NB4 (cell line): ENCODE results near the gene NANOS3.
"Not testable (repeated sequence)": the region's sequence is repeated elsewhere in the genome, so short reads cannot be mapped to it uniquely, and the experiment has no call there.

Experiments used
- DNase-seq: peaks from one replicate; pipeline ENCODE4 v3.0.0; 2010; ENCODE audit warnings: low read depth
- H3K4me3 ChIP-seq: one replicate; pipeline ENCODE4 v1.5.1; 2011; ENCODE audit warnings: mild to moderate bottlenecking, low read depth, low read length, moderate library complexity
- MYC ChIP-seq: IDR thresholded peaks from 2 replicates; pipeline ENCODE4 v1.6.1; 2011; ENCODE audit warnings: low read depth, low read length
- POLR2A ChIP-seq: IDR thresholded peaks from 2 replicates; pipeline ENCODE4 v1.6.1; 2011; ENCODE audit warnings: mild to moderate bottlenecking; ENCODE audit not compliant: insufficient read length; ENCODE audit errors: extremely low read depth
- TF ChIP-seq, protein P1 (sequence below): IDR thresholded peaks from 2 replicates; pipeline ENCODE4 v1.6.1; 2011; ENCODE audit warnings: low read depth, low read length
- TF ChIP-seq, protein P2 (sequence below): IDR thresholded peaks from one replicate; pipeline ENCODE4 v1.5.1; 2012; ENCODE audit warnings: low read depth, low read length

Gene NANOS3

DNA sequence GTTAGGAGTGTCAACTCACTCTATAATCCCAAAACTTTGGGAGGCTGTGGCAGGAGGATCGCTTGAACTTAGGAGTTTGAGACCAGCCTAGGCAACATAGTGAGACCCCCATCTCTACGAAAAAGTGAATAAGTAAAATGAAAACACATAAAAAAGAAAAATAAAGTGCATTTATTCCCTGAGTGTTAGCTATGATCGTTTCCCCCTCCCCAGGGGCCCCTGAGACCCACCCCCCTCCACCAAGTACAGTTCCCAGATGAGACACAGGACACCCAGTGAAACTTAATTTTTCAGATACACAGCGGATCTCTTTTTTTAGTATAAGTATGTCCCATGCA is 28.6 kb upstream of the NANOS3 start:
- DNase-seq = no peak
- TF ChIP-seq, protein P1, sequence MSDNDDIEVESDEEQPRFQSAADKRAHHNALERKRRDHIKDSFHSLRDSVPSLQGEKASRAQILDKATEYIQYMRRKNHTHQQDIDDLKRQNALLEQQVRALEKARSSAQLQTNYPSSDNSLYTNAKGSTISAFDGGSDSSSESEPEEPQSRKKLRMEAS = no peak
- TF ChIP-seq, protein P2, sequence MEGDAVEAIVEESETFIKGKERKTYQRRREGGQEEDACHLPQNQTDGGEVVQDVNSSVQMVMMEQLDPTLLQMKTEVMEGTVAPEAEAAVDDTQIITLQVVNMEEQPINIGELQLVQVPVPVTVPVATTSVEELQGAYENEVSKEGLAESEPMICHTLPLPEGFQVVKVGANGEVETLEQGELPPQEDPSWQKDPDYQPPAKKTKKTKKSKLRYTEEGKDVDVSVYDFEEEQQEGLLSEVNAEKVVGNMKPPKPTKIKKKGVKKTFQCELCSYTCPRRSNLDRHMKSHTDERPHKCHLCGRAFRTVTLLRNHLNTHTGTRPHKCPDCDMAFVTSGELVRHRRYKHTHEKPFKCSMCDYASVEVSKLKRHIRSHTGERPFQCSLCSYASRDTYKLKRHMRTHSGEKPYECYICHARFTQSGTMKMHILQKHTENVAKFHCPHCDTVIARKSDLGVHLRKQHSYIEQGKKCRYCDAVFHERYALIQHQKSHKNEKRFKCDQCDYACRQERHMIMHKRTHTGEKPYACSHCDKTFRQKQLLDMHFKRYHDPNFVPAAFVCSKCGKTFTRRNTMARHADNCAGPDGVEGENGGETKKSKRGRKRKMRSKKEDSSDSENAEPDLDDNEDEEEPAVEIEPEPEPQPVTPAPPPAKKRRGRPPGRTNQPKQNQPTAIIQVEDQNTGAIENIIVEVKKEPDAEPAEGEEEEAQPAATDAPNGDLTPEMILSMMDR = no peak
- TF ChIP-seq POLR2A = no peak
- TF ChIP-seq MYC = no peak
- no peak overlapping the region for H3K4me3 ChIP-seq

DNA sequence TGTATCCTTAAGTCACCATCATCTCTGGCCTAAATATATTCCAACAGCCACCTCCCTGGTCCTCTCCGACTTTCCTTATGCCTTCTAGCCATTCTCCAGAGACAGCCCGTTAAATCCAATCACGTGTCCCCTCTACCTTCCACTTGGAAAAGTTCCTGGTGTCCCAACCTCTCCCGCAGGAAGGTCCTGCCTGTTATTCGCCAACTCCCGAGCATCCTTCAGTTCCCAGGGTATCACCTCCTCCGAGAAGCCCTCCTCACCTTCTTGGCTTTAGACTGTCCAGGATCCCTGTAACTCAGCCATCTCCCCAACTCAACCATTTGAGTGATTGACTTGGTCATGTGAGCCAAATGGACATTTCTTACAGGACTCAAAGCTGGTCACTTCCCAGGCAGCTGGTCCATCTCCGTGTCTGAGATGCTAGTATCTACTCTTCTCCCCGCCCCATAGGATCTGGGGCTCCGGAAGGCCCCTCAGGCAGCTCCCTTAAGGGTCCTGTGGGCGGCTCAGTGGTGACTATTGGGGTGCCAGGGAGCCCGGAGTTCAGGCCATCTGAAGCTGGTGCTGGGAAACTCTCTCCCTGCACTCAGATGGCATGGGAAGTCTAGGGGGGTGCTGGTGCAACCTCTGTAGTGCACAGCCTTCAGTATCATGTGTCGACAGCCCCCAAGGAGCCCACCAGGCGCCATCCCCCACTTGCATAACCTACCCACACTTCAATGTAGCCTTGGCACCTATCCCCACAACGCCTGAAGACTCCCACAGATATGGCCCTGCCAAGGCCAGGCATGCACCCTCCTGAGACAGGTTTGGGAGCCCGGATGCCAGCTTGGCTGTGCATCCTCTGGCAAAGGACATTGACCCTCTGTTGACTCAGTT is 27.9 kb upstream of the NANOS3 start:
- no peak overlapping the region for H3K4me3 ChIP-seq
- TF ChIP-seq, protein P1 = no peak
- TF ChIP-seq, protein P2 = no peak
- TF ChIP-seq MYC (no peak), POLR2A (no peak)
- no peak for DNase-seq

DNA sequence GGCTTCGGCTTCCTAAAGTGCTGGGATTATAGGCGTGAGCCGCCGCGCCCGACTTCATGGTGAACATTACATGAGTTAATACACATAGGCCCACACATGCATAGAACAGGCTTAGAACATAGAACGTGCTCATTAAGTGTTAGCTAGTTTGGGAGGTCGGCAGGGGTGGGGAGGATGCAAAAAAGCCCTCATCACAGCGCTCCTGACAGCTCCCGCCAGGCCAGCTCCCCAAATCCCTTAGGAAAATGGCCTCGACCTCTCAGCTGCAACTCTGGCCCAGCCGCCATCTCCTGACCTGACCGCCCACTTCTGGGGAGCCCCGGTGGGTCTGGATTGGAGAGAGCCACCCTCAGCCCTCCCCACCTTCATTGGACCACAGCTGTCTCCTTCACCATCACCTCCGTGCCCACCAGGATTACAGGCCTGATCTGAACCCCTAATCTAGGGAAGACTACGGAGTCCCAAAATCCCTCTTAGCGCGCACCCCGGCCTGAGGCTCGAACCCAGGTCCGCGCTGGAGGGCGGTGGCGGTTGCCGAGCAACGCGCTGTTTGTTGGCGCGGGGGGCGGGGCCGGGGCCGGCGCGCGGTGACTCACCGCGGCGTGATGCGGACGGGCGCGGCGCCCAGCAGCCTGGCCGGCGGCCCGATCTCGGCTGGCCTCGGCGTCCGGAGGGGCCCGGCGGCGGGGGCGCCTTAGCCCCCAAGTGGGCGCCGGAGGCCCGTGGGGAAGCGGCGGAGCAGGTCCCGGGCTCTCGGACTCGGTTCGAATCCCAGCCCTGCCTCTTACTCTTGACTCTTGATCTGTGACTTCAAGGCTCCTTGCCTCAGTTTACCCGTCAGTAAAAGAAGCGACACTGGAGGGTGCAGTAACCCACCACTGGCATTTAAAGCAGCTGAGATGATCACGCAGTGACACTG is 26.7 kb upstream of the NANOS3 start:
- peak; percentile 79 for DNase-seq
- peak overlapping the region; percentile 35 for H3K4me3 ChIP-seq
- TF ChIP-seq MYC (peak; percentile 21; the same call in 1 of the 2 replicates), POLR2A (peak; percentile 36)
- TF ChIP-seq, protein P1 = no peak
- TF ChIP-seq, protein P2 = no peak

DNA sequence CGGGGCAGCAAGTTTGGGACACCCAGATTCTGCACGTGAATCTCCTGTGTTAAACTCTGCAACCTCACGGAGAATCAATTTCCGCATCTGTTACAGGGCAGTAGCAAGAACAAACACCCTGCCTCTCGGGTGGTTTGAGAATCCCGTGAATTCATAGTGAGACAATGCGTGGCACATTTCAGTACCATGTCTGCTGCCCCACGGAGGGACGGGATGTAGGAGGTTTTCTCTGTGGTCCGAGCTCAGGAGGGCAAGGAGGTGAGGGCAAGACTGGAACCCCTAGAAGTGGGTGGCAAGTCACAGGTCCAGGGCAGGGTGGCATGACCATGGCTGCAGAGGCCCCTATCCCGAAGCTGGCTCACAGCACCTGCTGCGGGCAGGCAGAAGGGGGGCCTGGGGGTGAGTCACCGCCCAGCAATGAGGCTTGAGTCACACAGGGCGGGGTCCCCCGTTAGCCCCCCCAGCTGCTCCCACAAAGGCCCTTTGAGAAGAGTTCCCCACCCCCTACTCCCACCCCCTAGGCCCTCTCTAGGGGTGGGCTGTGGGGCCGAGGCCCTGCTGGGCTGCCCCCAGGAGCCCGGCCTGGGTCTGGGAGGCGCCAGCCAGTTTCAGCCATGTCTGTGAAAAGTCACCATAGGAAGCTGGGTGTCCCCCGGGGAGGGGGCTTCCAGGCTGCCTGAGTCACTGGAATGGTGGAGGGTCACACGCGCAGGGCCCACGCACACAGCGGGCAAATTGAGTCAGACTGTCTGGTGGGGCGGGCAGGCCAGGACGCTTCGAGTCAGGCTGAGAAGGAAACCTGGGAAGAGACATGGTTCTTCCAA is 25.8 kb upstream of the NANOS3 start:
- peak overlapping the region; percentile 35 for H3K4me3 ChIP-seq
- peak; percentile 77 for DNase-seq
- TF ChIP-seq MYC = no peak; the same call in 1 of the 2 replicates
- TF ChIP-seq, protein P2 = no peak

DNA sequence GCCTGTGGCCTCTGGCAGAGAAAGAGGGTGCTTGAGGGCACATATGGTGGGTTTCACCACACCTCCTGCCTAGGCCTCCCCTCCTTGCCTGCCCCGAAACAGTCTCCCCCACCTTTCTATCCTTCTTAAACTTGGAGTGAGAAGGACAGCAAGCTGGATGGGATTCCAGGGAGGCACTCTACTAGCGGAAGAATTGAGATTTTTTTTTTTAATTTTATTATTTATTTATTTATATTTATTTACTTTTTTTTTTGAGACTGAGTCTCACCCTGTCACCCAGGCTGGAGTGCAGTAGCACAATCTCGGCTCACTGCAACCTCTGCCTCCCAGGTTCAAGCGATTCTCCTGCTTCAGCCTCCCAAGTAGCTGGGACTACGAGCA is 25.2 kb upstream of the NANOS3 start:
- not testable (repeated sequence) for H3K4me3 ChIP-seq, DNase-seq

DNA sequence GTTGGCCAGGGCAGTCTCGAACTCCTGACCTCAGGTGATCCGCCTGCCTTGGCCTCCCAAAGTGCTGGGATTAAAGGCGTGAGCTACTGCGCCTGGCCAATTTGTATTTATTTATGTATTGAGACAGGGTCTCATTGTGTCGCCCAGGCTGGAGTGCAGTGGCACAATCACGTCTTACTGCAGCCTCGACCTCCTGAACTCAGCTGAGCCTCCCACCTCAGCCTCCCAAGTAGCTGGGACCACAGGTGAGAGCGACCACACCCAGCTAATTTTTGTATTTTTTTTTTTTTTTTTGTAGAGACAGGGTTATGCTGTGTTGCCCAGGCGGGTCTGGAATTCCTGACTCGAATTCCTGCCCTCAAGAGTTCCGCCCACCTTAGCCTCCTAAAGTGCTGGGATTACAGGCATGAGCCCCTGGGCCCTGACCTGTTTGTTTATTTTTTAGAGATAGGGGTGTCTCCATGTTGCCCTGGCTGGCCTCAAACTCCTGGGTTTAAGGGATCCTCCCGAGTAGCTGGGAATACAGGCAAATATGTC is 24.7 kb upstream of the NANOS3 start:
- DNase-seq, H3K4me3 ChIP-seq: not testable (repeated sequence)
